ENCODE results near the gene UTP4.
"Not testable (repeated sequence)": the region's sequence is repeated elsewhere in the genome, so short reads cannot be mapped to it uniquely, and the experiment has no call there.

UTP4 gene

DNA sequence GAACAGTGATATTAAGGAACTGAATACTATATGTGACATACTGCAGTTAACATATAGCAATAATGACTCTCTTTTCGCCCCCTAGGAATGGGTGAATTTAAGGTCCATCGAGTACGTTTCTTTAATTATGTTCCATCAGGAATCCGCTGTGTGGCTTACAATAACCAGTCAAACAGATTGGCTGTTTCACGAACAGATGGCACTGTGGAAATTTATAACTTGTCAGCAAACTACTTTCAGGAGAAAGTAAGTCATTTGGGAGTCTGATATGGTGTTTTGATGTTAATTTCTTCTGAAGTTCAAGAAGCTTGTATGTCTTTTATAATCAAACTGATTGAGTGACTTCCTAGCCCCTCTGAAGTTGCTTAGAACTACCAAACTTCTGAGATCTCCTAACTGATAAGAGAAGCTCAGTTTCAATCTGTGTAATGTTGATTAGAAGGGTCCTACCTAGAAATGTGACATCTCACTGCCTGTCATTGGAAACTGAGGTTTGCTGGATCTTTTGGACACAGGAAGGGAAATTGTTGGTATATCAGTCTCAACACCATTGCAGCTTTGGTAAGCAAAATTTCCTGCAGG is 1.0 kb downstream of the UTP4 start:
- Histone ChIP-seq H2AFZ (peak overlapping the region; percentile 98), H3K4me1 (peaks cover 7% of the 10 kb centered on the region), H3K36me3 (ENCODE audit: control insufficient read depth, insufficient read depth, low read length) (no peaks in the 10 kb centered on the region), H3K27ac (no peak overlapping the region), H3K27me3 (ENCODE audit: control insufficient read depth, insufficient read depth, low read length) (no peaks in the 10 kb centered on the region), H3K9ac (no peak overlapping the region), H3K79me2 (peaks cover 18% of the 10 kb centered on the region), H3K4me2 (ENCODE audit: low read length) (peak overlapping the region; percentile 92), H3K4me3 (ENCODE audit: low read depth, low read length) (peak overlapping the region; percentile 89), H3K9me3 (ENCODE audit: control insufficient read depth, low read length) (no peaks in the 10 kb centered on the region)
- TF ChIP-seq, protein P1, sequence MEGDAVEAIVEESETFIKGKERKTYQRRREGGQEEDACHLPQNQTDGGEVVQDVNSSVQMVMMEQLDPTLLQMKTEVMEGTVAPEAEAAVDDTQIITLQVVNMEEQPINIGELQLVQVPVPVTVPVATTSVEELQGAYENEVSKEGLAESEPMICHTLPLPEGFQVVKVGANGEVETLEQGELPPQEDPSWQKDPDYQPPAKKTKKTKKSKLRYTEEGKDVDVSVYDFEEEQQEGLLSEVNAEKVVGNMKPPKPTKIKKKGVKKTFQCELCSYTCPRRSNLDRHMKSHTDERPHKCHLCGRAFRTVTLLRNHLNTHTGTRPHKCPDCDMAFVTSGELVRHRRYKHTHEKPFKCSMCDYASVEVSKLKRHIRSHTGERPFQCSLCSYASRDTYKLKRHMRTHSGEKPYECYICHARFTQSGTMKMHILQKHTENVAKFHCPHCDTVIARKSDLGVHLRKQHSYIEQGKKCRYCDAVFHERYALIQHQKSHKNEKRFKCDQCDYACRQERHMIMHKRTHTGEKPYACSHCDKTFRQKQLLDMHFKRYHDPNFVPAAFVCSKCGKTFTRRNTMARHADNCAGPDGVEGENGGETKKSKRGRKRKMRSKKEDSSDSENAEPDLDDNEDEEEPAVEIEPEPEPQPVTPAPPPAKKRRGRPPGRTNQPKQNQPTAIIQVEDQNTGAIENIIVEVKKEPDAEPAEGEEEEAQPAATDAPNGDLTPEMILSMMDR (IDR thresholded peaks at IDR 0.05), result no peak

DNA sequence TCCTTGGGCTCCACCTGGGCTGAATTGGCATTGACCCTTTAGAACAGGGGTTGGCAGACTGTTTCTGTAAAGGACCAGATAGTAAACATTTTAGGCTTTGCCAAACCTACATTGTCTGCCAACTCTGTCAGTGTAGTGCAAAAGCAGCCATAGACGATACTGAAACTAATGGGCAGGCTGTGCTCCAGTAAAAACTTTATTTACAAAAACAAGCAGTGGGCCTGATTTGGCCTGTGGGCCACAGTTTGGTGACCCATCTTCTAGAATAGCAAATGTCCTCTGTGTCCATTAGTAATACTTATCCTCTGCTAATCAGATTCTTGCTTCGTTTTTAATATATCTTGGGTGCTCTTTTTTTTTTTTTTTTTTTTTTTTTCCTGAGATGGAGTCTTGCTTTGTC is 6.2 kb downstream of the UTP4 start:
- no peak overlapping the region for H3K27ac ChIP-seq
- no peak overlapping the region for H3K4me2 ChIP-seq (ENCODE audit: low read length)
- H3K4me1 ChIP-seq, result no peaks in the 10 kb centered on the region
- H3K9me3 ChIP-seq (ENCODE audit: control insufficient read depth, low read length), result no peaks in the 10 kb centered on the region
- TF ChIP-seq, protein P1 (IDR thresholded peaks at IDR 0.05), result no peak
- no peak overlapping the region for H3K9ac ChIP-seq
- H3K36me3 ChIP-seq (ENCODE audit: control insufficient read depth, insufficient read depth, low read length), result no peaks in the 10 kb centered on the region
- H2AFZ ChIP-seq, result no peak overlapping the region
- H3K27me3 ChIP-seq (ENCODE audit: control insufficient read depth, insufficient read depth, low read length), result no peaks in the 10 kb centered on the region
- H3K4me3 ChIP-seq (ENCODE audit: low read depth, low read length), result no peak overlapping the region
- H3K79me2 ChIP-seq, result peaks cover 10% of the 10 kb centered on the region

DNA sequence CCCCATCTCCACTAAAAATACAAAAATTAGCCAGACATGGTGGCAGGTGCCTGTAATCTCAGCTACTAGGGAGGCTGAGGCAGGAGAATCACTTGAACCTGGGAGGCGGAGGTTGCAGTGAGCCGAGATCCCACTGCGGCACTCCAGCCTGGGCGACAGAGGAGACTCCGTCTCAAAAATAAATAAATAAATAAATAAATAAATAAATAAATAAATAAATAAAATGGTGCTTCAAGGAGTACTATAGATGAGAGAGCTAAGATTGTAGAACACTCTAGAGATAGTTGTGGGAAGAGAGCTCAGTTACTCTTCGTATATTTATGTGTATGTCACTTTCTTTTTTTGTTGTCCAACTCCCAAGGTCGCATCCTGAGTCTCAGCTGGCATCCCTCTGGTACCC is 7.0 kb downstream of the UTP4 start:
- H3K79me2 ChIP-seq; H3K4me3 ChIP-seq (ENCODE audit: low read depth, low read length); H3K9me3 ChIP-seq (ENCODE audit: control insufficient read depth, low read length); H3K27me3 ChIP-seq (ENCODE audit: control insufficient read depth, insufficient read depth, low read length); H2AFZ ChIP-seq; H3K9ac ChIP-seq; H3K27ac ChIP-seq; H3K4me1 ChIP-seq; H3K36me3 ChIP-seq (ENCODE audit: control insufficient read depth, insufficient read depth, low read length); H3K4me2 ChIP-seq (ENCODE audit: low read length): not testable (repeated sequence)

DNA sequence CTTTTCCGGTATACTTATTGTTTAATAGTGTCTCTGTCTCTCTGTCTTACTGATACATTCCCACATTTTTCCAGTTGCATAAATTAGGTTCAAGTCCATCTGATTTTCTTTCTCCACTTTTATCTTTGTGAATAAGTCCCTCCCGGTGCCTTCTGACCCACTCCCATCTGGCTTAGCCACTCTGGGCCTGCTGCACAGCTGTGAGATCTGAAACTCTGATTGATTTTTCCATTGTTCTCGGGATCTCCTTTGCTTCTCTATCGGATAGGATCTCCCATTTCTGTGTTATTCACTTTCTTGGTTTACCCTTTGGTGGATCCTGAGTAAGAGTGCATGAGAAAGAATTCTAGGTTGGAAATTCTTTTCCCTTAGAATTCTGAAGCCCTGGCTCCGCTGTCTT is 8.6 kb downstream of the UTP4 start:
- H3K27me3 ChIP-seq (ENCODE audit: control insufficient read depth, insufficient read depth, low read length), result no peaks in the 10 kb centered on the region
- H3K4me2 ChIP-seq (ENCODE audit: low read length), result no peak overlapping the region
- H3K9me3 ChIP-seq (ENCODE audit: control insufficient read depth, low read length), result no peaks in the 10 kb centered on the region
- TF ChIP-seq, protein P1 (IDR thresholded peaks at IDR 0.05), result no peak
- H3K79me2 ChIP-seq, result peaks cover 10% of the 10 kb centered on the region
- no peak overlapping the region for H3K27ac ChIP-seq
- no peak overlapping the region for H3K4me3 ChIP-seq (ENCODE audit: low read depth, low read length)
- H3K36me3 ChIP-seq (ENCODE audit: control insufficient read depth, insufficient read depth, low read length), result no peaks in the 10 kb centered on the region
- no peaks in the 10 kb centered on the region for H3K4me1 ChIP-seq
- no peak overlapping the region for H3K9ac ChIP-seq
- H2AFZ ChIP-seq, result no peak overlapping the region

DNA sequence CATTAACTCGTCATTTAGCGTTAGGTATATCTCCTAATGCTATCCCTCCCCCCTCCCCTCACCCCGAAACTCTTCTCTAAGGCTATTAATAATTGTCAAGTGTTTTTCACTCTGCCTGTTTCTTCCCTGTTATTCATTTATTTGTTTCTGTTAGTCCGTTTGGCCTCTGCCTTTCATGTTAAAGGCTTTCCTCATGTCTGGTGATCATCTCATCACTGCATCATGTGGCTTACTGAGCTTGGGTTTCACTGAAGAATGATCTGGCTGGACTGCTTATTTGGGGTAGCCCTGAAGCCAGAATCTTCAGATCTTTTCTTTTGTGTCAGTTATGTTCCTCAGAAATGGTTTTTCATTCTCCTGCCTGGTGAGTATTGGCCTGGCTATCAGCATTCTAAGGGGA is 9.5 kb downstream of the UTP4 start:
- Histone ChIP-seq H3K9me3 (ENCODE audit: control insufficient read depth, low read length) (no peaks in the 10 kb centered on the region), H3K4me2 (ENCODE audit: low read length) (no peak overlapping the region), H3K9ac (no peak overlapping the region), H3K27me3 (ENCODE audit: control insufficient read depth, insufficient read depth, low read length) (no peaks in the 10 kb centered on the region), H3K4me1 (no peaks in the 10 kb centered on the region), H2AFZ (no peak overlapping the region), H3K79me2 (peaks cover 10% of the 10 kb centered on the region), H3K36me3 (ENCODE audit: control insufficient read depth, insufficient read depth, low read length) (no peaks in the 10 kb centered on the region), H3K4me3 (ENCODE audit: low read depth, low read length) (no peak overlapping the region), H3K27ac (no peak overlapping the region)
- TF ChIP-seq, protein P1 (IDR thresholded peaks at IDR 0.05), result no peak
